Forelimb muscle (tissue), 1 donor: Measurements from ENCODE around the gene DDIAS. TPM values are rescaled to one million over a fixed set of nuclear protein-coding genes. Genes with fewer than 3 reads are reported as not detected.
"Not testable (repeated sequence)": the region's sequence is repeated elsewhere in the genome, so short reads cannot be mapped to it uniquely, and the experiment has no call there.

Experiments used
- DNase-seq: peaks from one replicate; pipeline ENCODE4 v3.0.0-alpha.2; 2013; ENCODE audit warnings: low read depth
- polyA plus RNA-seq: library from polyadenylated mRNA; unstranded; fragments of 120-200 nt; gene quantifications from one replicate; pipeline ENCODE4 v1.2.1, GENCODE V29; 2013; ENCODE audit not compliant: insufficient read length

The DDIAS gene
- polyA plus RNA-seq, 1 donor: 2.0 TPM

- DNase-seq: no peak
These were observed 65.8 kb downstream of the DDIAS start for GRCh38 chr11:82967381-82967780.

GRCh38 chr11:82969811-82970210 lies 68.3 kb downstream of the DDIAS start:
- no peak for DNase-seq

- not testable (repeated sequence) for DNase-seq
These were observed 69.1 kb downstream of the DDIAS start for GRCh38 chr11:82970507-82971083.

- not testable (repeated sequence) for DNase-seq
These were observed 70.0 kb downstream of the DDIAS start for GRCh38 chr11:82971519-82971946.

GRCh38 chr11:82972103-82972502 lies 70.6 kb downstream of the DDIAS start:
- DNase-seq: no peak

- no peak for DNase-seq
These were observed 72.6 kb downstream of the DDIAS start for GRCh38 chr11:82974135-82974534.

- DNase-seq: no peak
These were observed 73.3 kb downstream of the DDIAS start for GRCh38 chr11:82974851-82975250.

- no peak for DNase-seq
These were observed 74.3 kb downstream of the DDIAS start for GRCh38 chr11:82975882-82976281.

- DNase-seq: no peak
These were observed 75.2 kb downstream of the DDIAS start for GRCh38 chr11:82976786-82977185.

- DNase-seq: no peak
These were observed 77.0 kb downstream of the DDIAS start for GRCh38 chr11:82978422-82979099.

- no peak for DNase-seq
These were observed 78.3 kb downstream of the DDIAS start for GRCh38 chr11:82979824-82980223.

GRCh38 chr11:82980292-82980691 lies 78.8 kb downstream of the DDIAS start:
- DNase-seq: no peak

GRCh38 chr11:82980947-82981346 lies 79.4 kb downstream of the DDIAS start:
- DNase-seq: no peak

GRCh38 chr11:82981852-82982251 lies 80.3 kb downstream of the DDIAS start:
- no peak for DNase-seq

Other genes starting within 250 kb of the DDIAS start
- 0.10 TPM for gene FAM181B, start 167.9 kb upstream of the DDIAS start, polyA plus RNA-seq
- 96.3 TPM for gene PRCP, start 1.3 kb upstream of the DDIAS start, polyA plus RNA-seq
- 11.2 TPM for gene RAB30, start 170.2 kb downstream of the DDIAS start, polyA plus RNA-seq